ENCODE measurements around the gene CD9.
"Not testable (repeated sequence)": the region's sequence is repeated elsewhere in the genome, so short reads cannot be mapped to it uniquely, and the experiment has no call there.

CD9 gene

DNA sequence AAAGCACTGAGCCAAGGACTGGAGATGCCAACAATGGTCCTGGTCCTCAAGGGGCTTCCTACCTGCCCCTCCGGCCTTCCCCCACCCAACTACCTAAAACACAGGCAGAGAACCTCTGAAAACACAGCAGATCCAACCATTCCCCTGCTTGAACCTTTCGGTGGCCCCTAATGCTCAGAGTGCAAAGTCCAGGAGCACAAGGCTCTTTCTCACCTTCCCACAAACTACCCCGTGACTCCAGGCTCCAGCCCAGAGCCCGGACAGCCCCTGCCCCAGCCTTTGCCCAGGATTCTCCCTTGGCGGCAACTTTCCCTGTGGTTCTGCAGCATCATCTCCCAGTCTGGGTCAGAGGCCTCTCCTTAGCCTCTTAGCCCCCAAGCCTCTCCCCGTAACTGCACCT is 1.6 kb upstream of the CD9 start:
- DNase-seq (ENCODE audit: extremely low read depth in 1 of 2, low read depth in 1 of 2), result no peak

DNA sequence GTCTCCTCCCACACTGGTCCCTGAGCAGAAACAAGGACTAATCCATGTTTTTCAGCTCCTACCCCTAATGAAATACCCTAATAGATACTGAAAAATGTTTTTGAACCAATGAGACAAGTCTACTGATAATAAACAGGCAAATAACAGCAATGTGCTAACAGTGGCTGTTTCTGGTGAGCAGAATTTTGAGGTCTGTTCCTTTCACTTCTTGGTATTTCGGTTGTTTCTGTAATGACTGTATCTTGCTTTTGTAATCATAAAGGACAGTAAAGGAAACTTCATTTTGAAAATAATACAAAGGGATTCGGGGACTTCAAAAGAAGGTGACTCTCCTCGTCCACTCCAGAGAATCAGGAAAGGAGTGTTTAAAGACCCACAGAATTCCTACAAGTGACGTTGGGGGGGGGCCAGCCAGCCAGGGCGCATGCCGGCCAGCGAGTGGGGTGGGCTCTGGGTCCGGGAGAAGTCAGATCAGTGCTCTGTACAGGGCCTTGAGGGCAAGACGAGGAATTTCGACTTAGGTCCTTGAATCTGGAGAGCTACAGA is 1.1 kb upstream of the CD9 start:
- DNase-seq (ENCODE audit: extremely low read depth in 1 of 2, low read depth in 1 of 2), result no peak

DNA sequence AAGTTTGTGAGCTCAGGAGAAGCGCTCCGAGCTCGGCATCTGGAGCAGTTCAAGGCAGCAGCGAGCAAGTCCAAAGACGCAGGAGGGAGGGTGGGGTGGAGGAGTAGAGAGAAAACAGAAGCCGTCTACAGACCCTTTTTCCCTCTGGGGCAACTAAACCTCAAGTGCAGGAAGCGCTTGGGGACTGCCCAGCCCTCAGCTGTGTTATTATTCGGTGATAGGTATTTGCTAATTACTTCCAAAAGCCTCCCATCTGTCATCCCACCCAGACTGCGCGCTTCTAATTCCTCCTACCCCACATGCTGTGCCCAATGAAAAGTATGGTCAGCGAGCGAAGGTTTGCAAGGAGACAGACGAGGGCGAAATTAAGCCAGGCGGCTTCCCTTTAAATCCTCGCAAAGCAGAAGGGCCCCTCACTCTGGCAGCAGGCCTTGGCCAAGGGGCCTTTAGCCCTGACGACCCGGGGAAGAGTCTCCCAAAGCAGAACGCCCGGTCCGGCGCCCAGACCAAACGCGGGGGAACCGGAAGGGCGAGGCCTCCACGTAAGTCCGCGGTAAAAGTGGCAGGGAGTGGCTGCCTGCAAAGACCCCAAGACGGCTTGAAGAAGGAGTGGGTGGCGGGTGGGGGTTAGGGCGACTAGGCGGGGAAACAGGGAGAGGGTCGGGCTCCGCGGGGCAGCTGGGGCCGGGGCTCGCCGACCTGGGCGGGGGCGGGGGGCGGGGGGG is 507 bp upstream of the CD9 start:
- DNase-seq (ENCODE audit: extremely low read depth in 1 of 2, low read depth in 1 of 2), result no peak

DNA sequence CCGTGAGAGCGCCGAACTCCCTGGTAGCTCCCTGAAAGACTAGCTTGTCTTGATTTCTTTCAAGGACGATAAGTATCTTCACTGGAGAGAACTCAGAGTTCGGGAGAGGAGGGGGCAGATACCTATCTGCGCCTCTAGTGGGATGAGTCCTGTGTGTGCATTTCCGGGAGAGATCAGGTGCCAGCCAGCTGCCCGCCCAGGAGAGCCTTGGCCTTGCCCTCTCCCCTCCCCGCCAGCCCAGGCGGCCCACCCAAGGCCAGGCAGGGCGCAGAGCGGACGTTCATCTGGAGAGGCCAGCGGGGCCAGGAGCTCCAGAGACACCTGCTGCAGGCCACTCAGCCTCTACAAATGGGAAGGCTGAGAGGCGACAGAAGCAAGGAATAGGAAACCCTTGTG is 1.0 kb downstream of the CD9 start:
- no peak for DNase-seq (ENCODE audit: extremely low read depth in 1 of 2, low read depth in 1 of 2)

DNA sequence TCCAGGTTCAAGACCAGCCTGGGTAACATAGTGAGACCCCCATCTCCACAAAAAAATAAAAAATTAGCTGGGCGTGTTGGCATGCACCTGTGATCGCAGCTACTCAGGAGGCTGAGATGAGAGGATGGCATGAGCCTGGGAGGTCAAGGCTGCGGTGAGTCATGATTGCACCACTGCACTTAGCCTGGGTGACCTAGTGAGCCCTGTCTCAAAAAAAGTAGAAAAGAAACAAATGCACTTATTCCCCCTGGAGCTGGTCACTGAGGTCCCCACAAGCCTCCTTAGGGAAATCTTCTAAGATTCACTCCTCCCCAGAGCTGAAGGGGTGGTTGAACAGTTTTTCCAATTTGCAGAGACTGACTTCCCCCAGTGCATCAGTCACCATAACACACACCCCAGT is 1.6 kb downstream of the CD9 start:
- no peak for DNase-seq (ENCODE audit: extremely low read depth in 1 of 2, low read depth in 1 of 2)

DNA sequence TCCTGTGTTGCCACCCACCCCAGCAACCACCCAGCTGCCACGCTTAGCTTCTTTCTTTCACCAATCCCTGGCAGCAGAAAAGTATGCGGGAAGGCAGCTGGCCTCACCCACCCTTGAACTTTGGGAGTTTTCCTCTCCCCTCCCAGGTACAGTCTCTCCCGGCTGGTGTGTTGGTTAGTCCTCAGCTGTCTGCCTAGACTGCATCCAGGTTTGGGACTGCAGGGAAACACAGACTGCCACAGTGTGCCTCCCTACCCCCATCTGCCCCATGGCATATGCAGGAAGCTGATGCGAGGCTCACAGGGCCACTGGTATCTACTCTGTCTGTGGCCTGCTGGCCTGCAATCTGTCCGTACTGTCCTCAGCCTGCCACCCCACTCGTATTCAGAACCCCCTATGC is 2.1 kb downstream of the CD9 start:
- DNase-seq (ENCODE audit: extremely low read depth in 1 of 2, low read depth in 1 of 2), result no peak

DNA sequence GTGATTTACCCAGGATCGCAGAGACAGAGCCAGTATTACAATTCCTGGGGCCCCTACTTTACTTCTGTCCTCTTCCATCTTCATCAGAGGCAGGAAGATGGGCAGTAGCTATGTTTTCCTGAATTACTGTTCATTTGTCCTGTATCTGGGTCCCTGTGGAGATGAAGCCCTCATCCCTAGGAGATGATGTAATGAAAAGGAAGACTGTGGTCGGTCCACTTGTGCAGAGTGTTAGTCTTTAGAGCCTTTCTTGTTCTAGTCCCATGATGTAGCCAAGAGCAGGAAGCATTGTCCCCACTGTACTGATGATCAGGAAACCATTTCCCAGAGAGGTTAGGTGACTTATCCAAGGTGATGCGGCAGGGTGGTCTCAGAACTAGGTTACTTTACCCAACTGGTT is 2.6 kb downstream of the CD9 start:
- no peak for DNase-seq (ENCODE audit: extremely low read depth in 1 of 2, low read depth in 1 of 2)

DNA sequence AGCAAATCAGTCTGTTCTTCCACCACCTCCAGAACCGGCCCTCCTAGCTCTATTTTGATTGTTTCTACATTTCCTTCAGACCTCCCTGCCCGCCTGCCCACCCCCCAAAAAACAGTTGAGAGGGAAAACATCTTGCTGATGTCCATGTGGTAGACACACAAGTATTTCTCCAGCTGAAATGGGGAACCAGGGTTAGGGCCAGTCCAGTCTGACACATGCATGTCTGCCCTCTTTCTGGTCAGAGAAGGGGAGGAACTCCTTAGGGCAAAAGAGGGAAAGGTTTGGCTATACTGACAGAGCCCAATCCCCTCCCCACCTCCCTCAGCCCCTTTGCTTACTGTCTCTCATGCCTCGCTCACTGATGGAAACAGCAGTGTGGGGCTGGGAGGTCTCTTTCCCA is 3.4 kb downstream of the CD9 start:
- DNase-seq (ENCODE audit: extremely low read depth in 1 of 2, low read depth in 1 of 2), result no peak

DNA sequence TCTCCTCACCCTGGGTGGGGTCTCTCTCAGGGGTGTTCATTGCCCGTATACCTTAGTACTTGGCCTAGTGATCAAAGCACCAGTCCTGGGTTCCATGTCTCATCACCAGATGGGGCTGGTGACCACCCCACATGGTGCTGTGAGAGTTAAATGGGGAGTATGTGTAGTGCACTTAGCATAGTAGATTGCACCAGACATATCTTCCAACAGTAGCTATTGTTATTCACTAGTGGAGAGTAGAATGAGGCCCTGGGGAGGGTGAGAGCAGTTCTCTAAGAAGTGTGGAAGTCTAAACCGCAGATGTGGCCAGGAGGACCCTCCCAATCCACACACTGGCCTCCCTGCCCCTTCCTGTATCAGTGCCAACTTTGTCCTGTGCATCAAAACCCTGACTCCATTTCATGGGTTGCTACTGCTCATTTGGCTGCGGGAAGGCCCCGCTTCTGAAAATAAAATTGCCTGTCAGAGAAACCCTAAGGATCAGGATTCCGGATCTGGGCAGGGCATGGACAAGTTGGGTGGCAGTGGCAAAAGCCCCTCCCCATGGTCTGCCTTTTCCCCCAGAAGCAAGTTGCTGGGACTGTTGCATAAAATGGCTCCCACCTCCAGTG is 4.4 kb downstream of the CD9 start:
- DNase-seq (ENCODE audit: extremely low read depth in 1 of 2, low read depth in 1 of 2), result no peak

DNA sequence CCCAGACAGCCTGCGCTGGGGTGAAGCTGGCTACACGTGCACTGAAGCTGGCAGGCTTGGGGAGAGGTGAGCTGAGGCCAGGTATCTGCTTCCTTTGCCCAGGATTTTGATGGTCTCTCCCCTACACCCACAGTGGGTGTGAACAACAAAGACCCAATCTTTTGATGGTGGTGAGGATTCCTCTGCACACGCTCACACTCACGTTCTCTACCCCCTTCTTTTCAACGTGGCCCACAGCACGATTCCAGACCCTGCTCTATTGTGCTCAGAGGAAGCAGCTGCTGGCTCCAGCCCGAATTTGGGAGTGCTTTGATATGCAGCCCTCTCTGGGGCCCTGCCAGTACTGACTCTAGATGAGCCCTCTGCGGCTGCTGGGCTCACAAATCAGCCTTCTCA is 4.9 kb downstream of the CD9 start:
- DNase-seq (ENCODE audit: extremely low read depth in 1 of 2, low read depth in 1 of 2), result no peak

DNA sequence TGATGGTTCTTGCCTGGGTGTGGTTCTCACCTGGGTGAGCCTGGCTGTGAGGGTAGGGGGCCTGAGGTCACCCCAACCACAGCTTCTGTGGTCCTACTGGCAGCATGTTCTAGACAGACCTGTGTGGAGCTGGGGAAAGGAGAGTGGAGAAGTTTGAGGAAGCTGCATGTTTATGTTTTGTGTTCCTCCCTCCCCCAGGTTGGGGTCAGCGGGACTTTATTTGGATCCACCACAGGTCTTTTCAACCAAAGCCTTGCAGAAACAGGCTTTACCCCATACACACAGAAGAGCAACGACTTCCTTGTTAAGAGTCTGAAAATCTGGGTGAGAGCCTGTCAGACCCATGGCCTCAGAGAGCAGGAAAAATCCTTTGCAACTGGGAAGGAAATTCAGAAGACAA is 5.6 kb downstream of the CD9 start:
- no peak for DNase-seq (ENCODE audit: extremely low read depth in 1 of 2, low read depth in 1 of 2)

DNA sequence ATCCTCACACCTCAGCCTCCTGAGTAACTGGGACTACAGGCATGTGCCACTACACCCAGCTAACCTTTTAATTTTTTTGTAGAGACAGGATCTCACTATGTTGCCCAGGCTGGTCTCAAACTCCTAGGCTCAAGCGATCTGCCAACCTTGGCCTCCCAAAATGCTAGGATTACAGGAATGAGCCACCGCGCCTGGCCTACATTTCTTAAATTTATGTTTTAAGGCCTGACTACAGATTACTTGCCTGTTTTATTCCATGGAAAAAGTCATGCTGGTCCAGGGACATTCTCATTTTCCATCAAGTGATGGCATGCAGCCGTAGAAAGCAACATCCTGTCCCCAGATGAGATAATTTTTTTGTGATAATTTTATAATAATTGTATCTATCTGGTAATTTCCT is 6.1 kb downstream of the CD9 start:
- DNase-seq (ENCODE audit: extremely low read depth in 1 of 2, low read depth in 1 of 2), result no peak

DNA sequence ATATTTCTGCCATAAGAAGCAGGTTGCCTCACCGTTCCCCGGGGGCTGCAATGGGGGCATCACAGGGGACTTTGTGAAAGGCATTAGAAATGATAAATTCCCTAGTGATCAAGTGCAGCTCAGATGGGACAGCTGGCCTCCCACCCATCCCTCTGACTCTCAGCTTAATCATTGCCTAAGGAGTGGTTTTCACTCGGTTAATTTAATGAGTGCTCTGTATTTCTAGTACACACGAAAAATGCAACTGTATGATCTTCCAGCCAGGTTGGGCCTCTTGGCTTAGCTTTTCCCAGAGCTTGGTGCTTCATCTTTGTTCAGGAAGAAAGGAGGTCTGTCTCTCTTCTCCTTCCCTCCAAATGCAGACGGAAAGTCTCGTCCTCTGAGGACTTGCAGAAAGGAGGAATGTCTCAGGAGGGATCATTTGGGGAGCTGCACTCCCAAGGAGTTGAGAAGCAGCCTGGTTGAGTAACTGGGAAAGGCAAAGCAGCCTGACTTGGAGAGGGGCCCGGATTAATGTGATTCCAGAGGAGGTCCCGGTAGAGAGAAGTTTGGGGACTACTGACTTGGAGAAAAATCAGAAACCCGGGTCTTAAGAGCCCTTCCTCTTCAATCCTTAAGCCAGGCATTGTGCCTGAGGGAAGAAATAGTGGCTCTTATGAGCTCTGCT is 7.2 kb downstream of the CD9 start:
- DNase-seq (ENCODE audit: extremely low read depth in 1 of 2, low read depth in 1 of 2), result no peak

DNA sequence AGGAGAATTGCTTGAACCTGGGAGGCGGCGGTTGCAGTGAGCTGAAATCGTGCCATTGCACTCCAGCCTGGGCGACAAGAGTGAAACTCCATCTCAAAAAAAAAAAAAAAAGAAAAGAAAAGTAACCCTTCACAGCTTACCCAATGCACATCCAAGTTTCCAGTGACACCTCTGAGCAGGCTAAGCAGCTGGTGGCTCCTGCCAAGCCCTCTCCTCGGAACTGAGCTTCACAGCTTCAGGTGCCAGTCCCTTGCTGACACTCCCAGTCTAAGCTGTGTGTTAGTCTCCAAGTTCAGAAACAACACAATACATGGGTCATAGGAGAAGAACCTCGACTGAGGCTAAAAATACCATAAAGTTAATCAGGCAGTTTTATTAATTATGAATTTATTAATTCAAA is 7.9 kb downstream of the CD9 start:
- DNase-seq (ENCODE audit: extremely low read depth in 1 of 2, low read depth in 1 of 2), result no peak

DNA sequence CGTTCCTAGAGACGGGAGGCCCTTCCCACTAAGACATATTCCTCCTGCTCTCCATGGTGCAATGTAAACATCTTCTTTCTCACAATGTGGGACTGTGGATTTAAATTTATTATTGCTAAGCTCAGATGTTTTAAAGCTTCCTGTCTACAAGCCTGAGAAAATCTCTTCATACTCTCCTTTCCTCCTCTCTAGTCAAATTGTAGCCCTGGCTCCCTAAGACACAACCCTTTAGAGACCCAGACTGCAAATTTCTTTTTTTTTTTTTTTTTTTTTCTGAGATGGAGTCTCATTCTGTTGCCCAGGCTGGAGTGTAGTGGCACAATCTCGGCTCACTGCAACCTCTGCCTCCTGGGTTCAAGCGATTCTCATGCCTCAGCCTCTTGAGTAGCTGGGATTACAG is 9.2 kb downstream of the CD9 start:
- DNase-seq (ENCODE audit: extremely low read depth in 1 of 2, low read depth in 1 of 2), result not testable (repeated sequence)

DNA sequence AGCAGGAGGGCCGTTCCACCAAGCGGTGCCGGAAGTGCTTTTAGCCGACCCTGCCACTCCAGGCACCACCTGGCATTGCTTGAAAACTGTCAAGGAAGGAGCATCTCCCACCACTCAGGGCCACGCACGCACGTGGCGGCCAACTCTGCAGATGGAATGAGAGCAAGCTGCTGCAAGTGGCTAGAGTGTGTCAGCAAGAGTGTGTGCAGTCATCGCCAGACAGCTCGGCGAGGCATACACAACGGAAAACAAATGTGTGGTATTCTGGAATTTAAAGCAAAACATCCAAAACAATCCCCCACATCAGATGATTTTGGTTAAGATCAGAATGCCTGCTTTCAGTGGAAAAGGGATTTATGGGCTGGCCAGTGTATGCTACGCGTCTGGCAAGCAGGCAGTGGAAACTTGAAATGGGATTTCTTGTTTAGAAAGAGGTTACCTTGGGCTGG is 11.2 kb downstream of the CD9 start:
- DNase-seq (ENCODE audit: extremely low read depth in 1 of 2, low read depth in 1 of 2), result no peak

DNA sequence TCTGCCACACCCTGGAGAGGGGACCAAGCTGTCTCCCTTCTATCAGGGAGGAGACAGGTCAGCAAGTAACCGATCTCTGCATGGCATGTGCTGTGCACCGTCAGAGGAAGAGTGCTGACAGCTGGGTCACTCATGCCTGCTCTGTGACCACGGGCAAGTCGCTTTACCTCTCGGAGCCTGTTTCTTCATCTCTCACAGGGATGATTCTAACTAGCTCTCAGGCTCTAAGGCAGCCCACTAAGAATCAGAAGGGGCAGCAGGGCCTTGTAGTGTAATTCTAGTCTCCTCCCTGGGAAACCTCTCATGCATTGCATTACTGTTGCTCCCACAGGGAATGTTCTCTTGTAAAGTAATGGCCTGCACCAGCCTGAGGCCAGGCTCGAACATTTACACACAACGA is 11.9 kb downstream of the CD9 start:
- no peak for DNase-seq (ENCODE audit: extremely low read depth in 1 of 2, low read depth in 1 of 2)

DNA sequence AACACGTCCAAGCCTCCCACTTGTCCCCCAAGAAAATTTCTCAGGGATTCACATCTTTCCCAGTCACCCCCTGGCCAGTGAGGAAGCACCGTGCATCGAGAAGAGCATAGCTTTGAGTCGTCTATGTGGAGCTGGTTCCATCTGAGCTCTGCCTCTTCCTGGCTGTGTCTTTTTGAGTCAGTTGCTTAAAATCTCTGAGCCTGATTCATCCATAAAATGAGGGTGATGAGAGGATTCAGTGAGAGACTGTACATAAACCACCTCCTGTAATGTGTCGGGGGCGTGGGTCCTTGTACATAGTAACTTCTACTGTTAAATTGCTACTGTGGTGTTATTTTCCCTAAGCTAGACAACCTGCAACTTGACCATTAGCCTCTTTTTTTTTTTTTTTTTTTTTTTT is 13.8 kb downstream of the CD9 start:
- DNase-seq (ENCODE audit: extremely low read depth in 1 of 2, low read depth in 1 of 2), result no peak

DNA sequence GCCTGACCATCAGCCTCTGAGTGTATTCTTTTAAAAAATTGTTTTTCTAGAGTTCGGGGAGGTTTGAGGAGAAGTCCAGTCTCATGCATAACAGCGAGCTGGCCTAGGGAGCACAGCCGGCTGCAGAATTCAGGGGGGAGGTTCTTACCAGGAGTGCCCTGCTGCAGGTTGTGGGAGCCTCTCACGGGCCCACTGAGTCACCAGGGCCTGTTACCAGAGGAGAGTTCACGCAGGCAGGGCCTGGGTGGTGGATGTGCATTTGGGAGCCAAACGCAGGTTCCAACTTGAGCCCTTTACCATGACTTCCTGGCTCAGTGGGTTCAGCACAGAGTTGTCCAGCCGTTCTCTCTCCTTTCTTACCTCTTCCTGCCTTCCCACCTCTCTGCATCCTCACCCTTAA is 14.4 kb downstream of the CD9 start:
- DNase-seq (ENCODE audit: extremely low read depth in 1 of 2, low read depth in 1 of 2), result no peak

DNA sequence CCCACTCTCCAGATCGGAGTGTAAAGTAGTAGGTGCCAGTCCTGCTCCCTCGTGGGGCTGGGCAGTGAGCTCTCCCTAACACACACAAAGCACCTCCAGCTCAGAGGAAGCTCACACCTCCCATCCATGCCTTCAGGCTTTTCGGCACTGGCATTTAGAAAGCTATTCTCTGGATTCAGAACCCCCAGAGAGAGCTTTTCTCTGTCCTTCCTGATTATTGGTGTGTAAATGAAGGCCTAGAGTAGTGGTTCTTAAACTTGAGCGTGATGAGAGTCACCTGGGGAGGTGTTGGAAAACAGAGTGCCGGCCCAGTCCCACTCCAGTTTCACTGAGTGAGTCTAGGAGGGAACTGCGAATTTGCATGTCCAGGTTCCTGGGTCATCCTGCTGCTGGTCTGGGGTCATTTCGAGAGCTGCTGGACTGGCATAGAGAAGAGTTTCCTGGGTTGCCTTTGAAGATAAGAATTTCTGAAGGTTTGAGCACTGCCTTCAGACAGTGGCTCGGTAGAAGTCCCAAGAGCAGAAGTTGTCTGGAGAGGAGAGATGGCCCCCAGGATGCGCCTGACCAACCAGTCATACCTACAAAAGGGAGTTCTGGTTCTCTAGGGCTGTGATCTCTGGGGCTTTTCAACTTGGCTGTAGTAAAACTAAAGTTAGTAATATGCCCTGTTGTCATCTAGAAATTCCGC is 15.1 kb downstream of the CD9 start:
- no peak for DNase-seq (ENCODE audit: extremely low read depth in 1 of 2, low read depth in 1 of 2)

DNA sequence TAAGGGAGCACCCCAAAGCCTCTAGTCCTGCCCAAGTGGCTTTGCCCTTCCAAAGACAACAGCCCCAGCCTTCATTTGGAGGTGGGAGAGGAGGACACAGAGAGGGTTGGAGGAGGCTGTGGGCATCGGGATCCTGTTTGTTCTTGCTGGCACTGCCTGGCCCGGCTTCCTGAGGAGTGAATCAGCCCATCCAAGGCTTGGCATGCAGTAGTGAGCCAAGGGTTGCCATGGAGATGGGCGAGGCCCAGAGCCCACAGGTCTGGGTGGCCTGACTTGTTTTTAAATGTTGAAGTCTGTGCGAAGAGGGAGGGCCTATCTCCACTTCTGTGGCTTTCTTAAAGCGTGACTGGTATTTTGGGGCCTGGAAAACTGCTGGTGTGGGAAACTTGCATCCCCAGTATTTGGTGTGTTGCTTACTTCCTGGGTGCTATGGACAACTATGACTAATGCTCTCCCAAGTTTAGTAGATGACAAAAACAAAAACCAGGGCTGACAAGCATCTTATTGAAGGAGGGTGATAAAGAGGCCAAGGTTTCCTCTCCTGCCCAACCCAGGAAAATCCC is 15.8 kb downstream of the CD9 start:
- no peak for DNase-seq (ENCODE audit: extremely low read depth in 1 of 2, low read depth in 1 of 2)

All from activated CD8-positive, alpha-beta memory T cell treated with anti-CD3 and anti-CD28 coated beads for 1 hour (primary cell).